H1 (cell line): ENCODE results near the gene C1orf50. TPM values are rescaled to one million over a fixed set of nuclear protein-coding genes. Genes with fewer than 3 reads are reported as not detected.

Experiments used
- CTCF ChIA-PET: fragments of 300-600 bp; sonication (Branson Sonifier 250); formaldehyde crosslinking; loops from one replicate; lab custom pipeline; 2021; ENCODE audit not compliant: partially characterized antibody; lab: Charles Lee
- POLR2A ChIA-PET: fragments of 300-600 bp; sonication (Branson Sonifier 250); formaldehyde crosslinking; loops from one replicate; lab custom pipeline; 2021; ENCODE audit warnings: inconsistent platforms; ENCODE audit not compliant: partially characterized antibody; lab: Charles Lee
- DNase-seq, 2 experiments: peaks; one replicate each; pipeline versions ENCODE4 v3.0.0 to v3.0.0-alpha.2; 2010 to 2022; ENCODE audit warnings: low spot score in 2 of 2, low read depth in 1 of 2, mixed read lengths in 1 of 2
- FAIRE-seq: peaks from 2 replicates; lab custom pipeline; 2011; peaks lifted over from hg19 to GRCh38; lab: Jason Lieb, UNC
- H2AFZ ChIP-seq: 2 replicates; pipeline ENCODE4 v1.8.1; 2012; ENCODE audit warnings: low read length, inconsistent platforms
- H2AK5ac ChIP-seq: 2 replicates; pipeline ENCODE4 v1.6.1; 2013; ENCODE audit warnings: low read depth, low read length
- H2BK120ac ChIP-seq: replicated peaks from 2 replicates; pipeline ENCODE3; 2013; ENCODE audit warnings: low read depth, low read length, inconsistent platforms
- H2BK12ac ChIP-seq: 2 replicates; pipeline ENCODE4 v1.6.1; 2013; ENCODE audit warnings: low read depth, low read length
- H2BK15ac ChIP-seq: 2 replicates; pipeline ENCODE4 v1.6.1; 2013; ENCODE audit warnings: low read length
- H2BK20ac ChIP-seq: 2 replicates; pipeline ENCODE4 v1.6.1; 2013; ENCODE audit warnings: low read length
- H2BK5ac ChIP-seq: 2 replicates; pipeline ENCODE4 v1.6.1; 2013; ENCODE audit warnings: low read depth, low read length
- H3K14ac ChIP-seq: 2 replicates; pipeline ENCODE4 v1.6.1; 2013; ENCODE audit warnings: inconsistent platforms; ENCODE audit not compliant: insufficient read length
- H3K18ac ChIP-seq: 2 replicates; pipeline ENCODE4 v1.6.1; 2013; ENCODE audit warnings: low read length; ENCODE audit errors: extremely low read depth
- H3K23ac ChIP-seq: 2 replicates; pipeline ENCODE4 v1.6.1; 2013; ENCODE audit warnings: inconsistent platforms; ENCODE audit not compliant: insufficient read length
- H3K23me2 ChIP-seq: 2 replicates; pipeline ENCODE4 v1.6.1; 2013; ENCODE audit warnings: low read depth, low read length
- H3K27ac ChIP-seq: 2 replicates; pipeline ENCODE4 v1.6.1; 2011; ENCODE audit warnings: low read depth, low read length, inconsistent platforms
- H3K27me3 ChIP-seq, 4 experiments: replicated peaks in 1 of 4; 1 replicate in 1 of 4; 2 replicates in 3 of 4; pipeline versions ENCODE4 v1.6.1 to v1.8.1; 2011 to 2013; ENCODE audit warnings: low read length in 3 of 4, mild to moderate bottlenecking in 3 of 4, inconsistent platforms in 2 of 4, mixed read lengths in 2 of 4, moderate library complexity in 1 of 4; ENCODE audit not compliant: control insufficient read depth in 3 of 4, insufficient read depth in 3 of 4; ENCODE audit errors: extremely low read depth in 1 of 4
- H3K36me3 ChIP-seq, 4 experiments: 2 replicates each; pipeline versions ENCODE4 v1.6.1 to v1.8.1; 2011 to 2013; ENCODE audit warnings: mild to moderate bottlenecking in 4 of 4, low read length in 3 of 4, moderate library complexity in 2 of 4, control low read depth in 1 of 4, inconsistent platforms in 1 of 4; ENCODE audit not compliant: insufficient read depth in 4 of 4, control insufficient read depth in 2 of 4
- H3K4ac ChIP-seq: replicated peaks from 2 replicates; pipeline ENCODE3; 2013; ENCODE audit warnings: low read length, low read depth, mixed read lengths, inconsistent platforms; ENCODE audit not compliant: insufficient read length
- H3K4me1 ChIP-seq, 4 experiments: replicated peaks in 1 of 4; 1 replicate in 1 of 4; 2 replicates in 3 of 4; pipeline versions ENCODE4 v1.6.1 to v1.8.1; 2011 to 2013; ENCODE audit warnings: low read length in 3 of 4, inconsistent platforms in 2 of 4, mixed read lengths in 1 of 4; ENCODE audit not compliant: insufficient read depth in 4 of 4, control insufficient read depth in 3 of 4
- H3K4me2 ChIP-seq, 2 experiments: 2 replicates each; pipeline versions ENCODE4 v1.6.1 to v1.8.1; 2011 to 2013; ENCODE audit warnings: low read depth in 2 of 2, low read length in 2 of 2, control low read depth in 1 of 2, inconsistent platforms in 1 of 2, mild to moderate bottlenecking in 1 of 2; ENCODE audit not compliant: insufficient read depth in 1 of 2
- H3K4me3 ChIP-seq, 4 experiments: fragments of 200-600, 300-600 bp in 1 of 4; sonication (generic), shearing (Covaris generic), sonication (Bioruptor Twin) in 1 of 4; 2 replicates each; pipeline versions ENCODE4 v1.5.1 to v1.8.1; 2011 to 2016; ENCODE audit warnings: low read length in 4 of 4, low read depth in 3 of 4, control low read depth in 2 of 4, inconsistent platforms in 2 of 4, mild to moderate bottlenecking in 2 of 4, mixed read lengths in 1 of 4, moderate library complexity in 1 of 4; ENCODE audit not compliant: insufficient read depth in 2 of 4; ENCODE audit errors: extremely low read depth in 1 of 4
- H3K56ac ChIP-seq: replicated peaks from 2 replicates; pipeline ENCODE3; 2013; ENCODE audit warnings: low read depth, mild to moderate bottlenecking, mixed read lengths, low read length, inconsistent platforms; ENCODE audit not compliant: insufficient read length
- H3K79me1 ChIP-seq: 2 replicates; pipeline ENCODE4 v1.6.1; 2013; ENCODE audit warnings: low read depth, low read length, control low read depth
- H3K79me2 ChIP-seq, 2 experiments: 2 replicates each; pipeline versions ENCODE4 v1.6.1 to v1.8.1; 2012 to 2013; ENCODE audit warnings: low read length in 2 of 2, mild to moderate bottlenecking in 2 of 2, inconsistent platforms in 1 of 2; ENCODE audit not compliant: insufficient read depth in 2 of 2, control insufficient read depth in 1 of 2
- H3K9ac ChIP-seq, 4 experiments: replicated peaks in 1 of 4; 1 replicate in 1 of 4; 2 replicates in 3 of 4; pipeline versions ENCODE4 v1.6.1 to v1.8.1; 2011 to 2013; ENCODE audit warnings: low read depth in 3 of 4, low read length in 3 of 4, control low read depth in 2 of 4, mild to moderate bottlenecking in 2 of 4, moderate library complexity in 2 of 4, inconsistent platforms in 1 of 4; ENCODE audit errors: extremely low read depth in 1 of 4
- H3K9me3 ChIP-seq, 2 experiments: 2 replicates each; pipeline versions ENCODE4 v1.6.1 to v1.8.1; 2012 to 2013; ENCODE audit warnings: mild to moderate bottlenecking in 2 of 2, moderate library complexity in 2 of 2, control low read depth in 1 of 2, inconsistent platforms in 1 of 2, low read depth in 1 of 2, low read length in 1 of 2, mixed read lengths in 1 of 2; ENCODE audit not compliant: insufficient read depth in 2 of 2
- H4K20me1 ChIP-seq, 2 experiments: replicated peaks in 1 of 2; 2 replicates each; pipeline versions ENCODE3 to v1.8.1; 2011 to 2013; ENCODE audit warnings: inconsistent platforms in 2 of 2, low read length in 2 of 2, mild to moderate bottlenecking in 1 of 2; ENCODE audit not compliant: insufficient read depth in 2 of 2, control insufficient read depth in 1 of 2
- H4K5ac ChIP-seq: 2 replicates; pipeline ENCODE4 v1.6.1; 2013; ENCODE audit warnings: low read length, low read depth, mixed read lengths, inconsistent platforms; ENCODE audit not compliant: insufficient read length
- H4K8ac ChIP-seq: 2 replicates; pipeline ENCODE4 v1.8.0; 2013; ENCODE audit warnings: mild to moderate bottlenecking, moderate library complexity, low read length, inconsistent platforms; ENCODE audit not compliant: insufficient read depth; ENCODE audit errors: extremely low read depth
- H4K91ac ChIP-seq: replicated peaks from 2 replicates; pipeline ENCODE3; 2013; ENCODE audit warnings: low read length, mixed read lengths, inconsistent platforms; ENCODE audit not compliant: insufficient read length
- PHF8 ChIP-seq: fragments of 200-600 bp; sonication (generic); conservative IDR thresholded peaks from 2 replicates; pipeline ENCODE4 v1.7.1; 2012; ENCODE audit warnings: low read depth, mild to moderate bottlenecking, inconsistent platforms, low read length, moderate library complexity
- SRF ChIP-seq: IDR thresholded peaks from 2 replicates; pipeline ENCODE4 v1.6.1; 2011; ENCODE audit warnings: mild to moderate bottlenecking, low read depth, low read length, moderate library complexity
- WGBS, 2 experiments: shearing (Covaris generic) in 1 of 2; methylation state at CpG; one replicate each; pipeline versions ENCODE4 v1.1.6 to v1.1.7; 2013 to 2015; ENCODE audit warnings: low lambda C conversion rate in 2 of 2, mixed read lengths in 2 of 2, inconsistent platforms in 1 of 2, low coverage in 1 of 2, missing lambda C conversion rate in 1 of 2; ENCODE audit not compliant: insufficient replicate concordance in 2 of 2, insufficient coverage in 1 of 2, insufficient read length in 1 of 2; ENCODE audit errors: extremely low coverage in 1 of 2, missing lambda C conversion rate in 1 of 2; 5-methylcytosine and 5-hydroxymethylcytosine counted together
- polyA plus RNA-seq, 7 experiments: library from polyadenylated mRNA; depleted of rRNA in 3 of 7; stranded (reverse) in 5 of 7; unstranded in 2 of 7; fragments of >200 nt in 5 of 7; fragments of 200-250 nt in 2 of 7; gene quantifications; 1 replicate in 5 of 7; 2 replicates in 1 of 7; 4 replicates in 1 of 7; pipeline versions ENCODE4 v1.2.1 to v1.2.3, GENCODE V29; 2011 to 2013; ENCODE audit warnings: missing spikeins in 2 of 7, mixed read lengths in 2 of 7
- total RNA-seq: library from RNA; stranded (reverse); fragmentation: NEBNext Ultra II Directional; extraction: Animal tissue kit (Norgen Biotek cat#: 25700); gene quantifications from 2 replicates; pipeline ENCODE4 v1.2.1, GENCODE V29; 2021

C1orf50 gene
- total and polyA plus RNA-seq, 2 of the 8 experiments (the other 6 are each of a cell fraction or from before 2014, with no cell fraction given): 3.2 to 7.1 TPM

- H3K23ac ChIP-seq: no peak overlapping the region
- H3K23me2 ChIP-seq: no peaks in the 10 kb centered on the region
- H2AK5ac ChIP-seq: no peak overlapping the region
- H4K8ac ChIP-seq: no peak overlapping the region
- H4K91ac ChIP-seq: no peak overlapping the region
- H3K27ac ChIP-seq: no peak overlapping the region
- H2BK20ac ChIP-seq: no peak overlapping the region
- ChIA-PET CTCF (interaction anchor here (0.6 kb wide), 2 partner anchors 34 to 262 kb away, joined by 3 to 5 read pairs; no protein-coding TSS in a partner anchor), POLR2A (interaction anchor here (2.7 kb wide), 1 partner anchor 10 kb away, joined by 12 read pairs; the partner anchor contains the start of gene ERMAP)
- peaks cover 9 to 11% of the 10 kb centered on the region in 2 experiments for H3K9me3 ChIP-seq
- H4K20me1 ChIP-seq: no peaks in the 10 kb centered on the region
- H3K36me3 ChIP-seq: peaks cover 0 to 12% (median 2%) of the 10 kb centered on the region in 4 experiments; a peak in 4 of 8 replicates
- 89% methylated on average over 5 of the region's 5 CpGs; no CpG with 5 or more reads in 1 of the 2 experiments for WGBS, 2 experiments
- no peaks in the 10 kb centered on the region for H3K4me1 ChIP-seq
- no peak overlapping the region for H3K4me2 ChIP-seq
- no peaks in the 10 kb centered on the region for H3K27me3 ChIP-seq
- DNase-seq (no peak), FAIRE-seq (no peak)
- no peak overlapping the region for H2AFZ ChIP-seq
- no peak overlapping the region for H4K5ac ChIP-seq
- H3K4me3 ChIP-seq: no peak overlapping the region
- no peak overlapping the region for H2BK12ac ChIP-seq
- H3K18ac ChIP-seq: no peak overlapping the region
- no peak overlapping the region for H3K9ac ChIP-seq
- H3K79me2 ChIP-seq: no peaks in the 10 kb centered on the region
- no peaks in the 10 kb centered on the region for H3K79me1 ChIP-seq
- TF ChIP-seq PHF8 (no peak), SRF (no peak)
- TF ChIP-seq, all 59 proteins: peak for 0
- Histone ChIP-seq H2BK15ac (no peak overlapping the region), H2BK120ac (no peak overlapping the region), H3K14ac (no peak overlapping the region), H3K56ac (no peak overlapping the region), H3K4ac (no peak overlapping the region), H2BK5ac (no peak overlapping the region)
Measured at GRCh38 chr1:42806593-42806992, 39.5 kb downstream of the C1orf50 start.
